GM19239 (cell line): Measurements from ENCODE around the gene RBBP4.
"Not testable (repeated sequence)": the region's sequence is repeated elsewhere in the genome, so short reads cannot be mapped to it uniquely, and the experiment has no call there.

Experiments
- DNase-seq: peaks from one replicate; pipeline ENCODE4 v3.0.0; 2011; ENCODE audit warnings: low spot score; ENCODE audit not compliant: insufficient read length
- FAIRE-seq: peaks from 2 replicates; lab custom pipeline; 2011; peaks lifted over from hg19 to GRCh38; lab: Jason Lieb, UNC

The RBBP4 gene

DNA sequence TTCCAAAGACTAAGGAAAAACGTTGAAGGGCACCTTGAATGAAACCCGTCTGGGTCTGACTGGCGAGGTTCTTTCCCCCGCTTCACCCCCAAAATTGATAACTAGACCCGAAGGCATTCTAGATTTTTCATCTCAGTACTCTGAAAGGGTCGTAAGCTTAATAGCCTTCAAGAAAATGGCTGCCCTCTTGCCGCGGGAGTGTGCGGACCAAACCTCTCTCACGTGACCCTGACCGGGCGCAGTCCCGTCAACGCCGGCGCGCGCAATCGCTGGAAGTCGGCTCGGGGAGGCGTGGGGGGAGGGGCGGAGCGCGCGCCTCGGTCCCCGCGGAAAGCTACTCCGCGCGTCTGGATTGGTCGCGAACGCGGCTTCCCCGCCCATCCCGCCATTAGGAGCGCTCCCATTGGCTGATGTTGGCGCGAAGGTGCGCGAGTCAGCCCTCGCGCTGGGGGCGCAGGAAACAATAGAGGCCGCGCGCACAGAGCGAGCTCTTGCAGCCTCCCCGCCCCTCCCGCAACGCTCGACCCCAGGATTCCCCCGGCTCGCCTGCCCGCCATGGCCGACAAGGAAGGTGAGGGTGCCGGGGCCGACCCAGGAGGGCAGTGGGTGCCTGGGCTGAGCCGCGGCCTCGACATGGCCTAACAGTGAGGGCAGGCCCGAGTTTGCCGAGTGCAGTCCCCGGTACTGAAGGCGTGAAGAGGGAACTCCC is at the start of gene RBBP4:
Gene RBBP4, plus strand, starts transcription at position 457 of the 709 bp plus-strand sequence. Its CDS starts 99 bp downstream, at position 556.
- FAIRE-seq = no peak
- DNase-seq = peak; percentile 81

DNA sequence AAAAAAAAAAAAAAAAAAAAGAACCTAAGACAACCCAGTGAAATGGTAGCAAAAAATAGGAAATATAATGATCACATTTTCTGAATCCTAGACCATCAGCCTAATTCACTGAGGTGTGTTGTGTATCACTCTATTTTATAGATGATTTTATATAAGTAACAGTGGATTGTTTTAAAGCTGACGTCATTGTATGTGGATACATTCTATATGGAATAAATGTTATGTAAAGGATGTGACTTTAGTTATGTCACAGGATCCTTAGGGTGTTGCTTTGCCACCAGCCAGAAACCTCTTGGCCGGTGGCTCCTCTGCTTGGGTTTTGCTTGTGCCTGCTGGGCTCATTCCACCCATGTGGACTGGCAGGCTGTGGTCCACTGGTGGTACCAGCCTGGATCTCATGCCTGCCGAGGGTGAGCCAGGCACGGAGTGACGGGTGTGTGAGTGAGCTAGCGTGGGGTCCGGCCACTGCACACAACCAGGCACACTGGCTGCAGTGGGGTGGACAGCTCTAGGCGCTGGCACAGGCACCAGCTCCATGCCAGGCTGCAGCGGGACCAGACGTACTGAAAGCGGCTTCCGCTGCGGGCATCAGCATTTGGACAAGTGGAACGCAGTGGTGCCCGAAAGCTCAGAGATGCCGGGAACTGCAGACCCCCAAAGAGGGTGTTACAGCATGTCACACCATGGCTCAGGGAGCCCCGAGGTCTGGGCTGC is 45.1 kb upstream of the RBBP4 start:
- FAIRE-seq = no peak
- no peak for DNase-seq

DNA sequence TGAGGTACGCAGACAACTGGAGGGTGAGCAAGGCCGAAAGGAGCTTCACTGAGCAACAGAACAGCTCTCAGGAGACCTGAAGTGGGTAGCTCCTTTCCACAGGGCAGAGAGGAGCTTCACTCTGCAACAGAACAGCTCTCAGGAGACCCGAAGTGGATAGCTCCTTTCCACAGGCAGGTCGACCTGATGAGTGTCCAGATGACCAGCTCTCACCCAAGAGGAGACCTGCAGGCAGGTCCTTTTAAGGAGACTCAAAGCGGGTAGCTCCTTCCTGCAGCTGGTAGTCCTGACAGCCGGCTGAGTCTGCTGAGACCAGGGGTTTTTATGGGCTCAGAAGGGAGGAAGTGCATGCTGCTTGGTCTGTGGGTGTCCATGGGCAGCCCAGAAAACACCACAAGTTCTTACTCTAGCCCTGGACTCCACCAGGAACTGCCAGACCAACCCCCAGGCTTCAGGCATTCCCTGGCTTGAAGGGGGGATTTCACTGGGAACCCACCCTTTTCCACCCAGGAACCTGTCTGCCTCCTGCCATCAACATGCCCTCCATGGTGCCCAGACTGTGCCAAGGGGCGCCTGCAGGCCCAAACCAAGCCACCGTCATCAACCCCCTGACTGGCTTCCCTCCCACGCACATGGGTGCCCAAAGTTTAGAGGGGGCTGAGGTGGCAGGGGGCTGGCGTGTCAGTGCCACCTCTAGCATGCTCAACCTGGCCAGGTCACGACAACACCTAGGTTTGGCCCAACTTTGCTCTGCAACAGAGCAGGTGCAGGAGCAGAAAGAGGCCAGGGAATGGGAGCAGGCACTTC is 44.2 kb upstream of the RBBP4 start:
- no peak for DNase-seq
- FAIRE-seq = no peak

DNA sequence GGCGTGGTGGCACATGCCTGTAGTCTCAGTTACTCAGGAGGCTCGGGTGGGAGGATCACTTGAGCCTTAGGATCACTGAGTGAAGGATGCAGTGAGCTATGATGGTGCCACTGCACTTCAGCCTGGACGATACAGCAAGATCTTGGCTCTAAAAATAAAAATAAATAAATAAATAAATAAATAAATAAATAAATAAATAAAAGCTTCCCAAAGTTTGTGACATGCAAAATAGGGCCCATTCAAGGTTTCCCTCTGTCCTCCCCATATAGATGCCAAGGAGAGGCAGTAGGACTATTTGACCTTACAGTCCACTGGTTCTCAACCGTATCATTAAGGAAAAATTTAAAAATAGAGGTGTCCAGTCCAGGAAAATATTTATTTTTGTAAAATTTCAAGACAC is 41.8 kb upstream of the RBBP4 start:
- no peak for FAIRE-seq
- no peak for DNase-seq

DNA sequence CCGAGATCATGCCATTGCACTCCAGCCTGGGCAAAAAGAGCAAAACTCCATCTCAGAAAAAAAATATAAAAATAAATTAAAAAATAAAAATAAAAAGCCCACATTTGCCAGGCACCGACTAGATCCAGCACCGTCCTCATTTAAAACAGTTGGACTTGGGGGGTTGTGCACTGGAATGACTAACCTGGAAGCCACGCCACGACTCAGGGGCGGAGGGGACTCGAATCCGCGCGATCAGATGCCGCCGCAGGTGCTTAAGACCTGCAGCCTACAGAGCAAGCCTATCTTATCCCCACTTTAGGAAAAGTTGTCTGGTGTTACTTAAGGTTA is 39.2 kb upstream of the RBBP4 start:
- DNase-seq (no peak), FAIRE-seq (no peak)

DNA sequence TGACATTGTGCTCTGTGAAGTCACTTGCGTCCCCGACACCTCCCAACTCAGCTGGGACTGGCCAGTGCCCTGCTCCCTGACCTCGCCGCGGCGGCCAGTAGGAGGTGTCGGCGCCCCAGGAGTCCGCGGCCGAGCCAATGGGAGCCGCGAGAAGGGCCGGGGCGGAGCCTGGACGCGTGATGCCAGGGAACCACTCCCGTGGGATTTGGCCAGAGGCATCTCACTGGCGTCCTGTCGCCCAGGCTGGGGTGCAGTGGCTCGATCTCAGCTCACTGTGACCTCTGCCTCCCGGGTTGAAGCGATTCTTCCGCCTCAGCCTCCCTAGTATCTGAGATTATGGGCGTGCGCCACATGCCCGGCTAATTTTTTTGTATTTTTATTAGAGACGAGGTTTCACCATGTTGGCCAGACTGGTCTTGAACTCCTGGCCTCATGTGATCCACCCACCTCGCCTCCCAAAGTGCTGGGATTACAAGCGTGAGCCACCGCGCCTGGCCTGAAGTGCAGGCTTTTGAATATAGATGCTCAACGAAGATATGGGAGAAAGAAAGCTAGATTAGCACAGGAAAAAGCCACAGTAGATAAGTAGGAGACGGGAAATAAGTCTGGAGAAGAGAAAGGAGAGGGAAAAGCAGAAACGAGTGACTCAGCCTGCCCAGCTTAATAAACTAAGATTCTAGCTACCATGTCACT is 38.7 kb upstream of the RBBP4 start:
- FAIRE-seq (peak; percentile 84), DNase-seq (peak; percentile 67)

DNA sequence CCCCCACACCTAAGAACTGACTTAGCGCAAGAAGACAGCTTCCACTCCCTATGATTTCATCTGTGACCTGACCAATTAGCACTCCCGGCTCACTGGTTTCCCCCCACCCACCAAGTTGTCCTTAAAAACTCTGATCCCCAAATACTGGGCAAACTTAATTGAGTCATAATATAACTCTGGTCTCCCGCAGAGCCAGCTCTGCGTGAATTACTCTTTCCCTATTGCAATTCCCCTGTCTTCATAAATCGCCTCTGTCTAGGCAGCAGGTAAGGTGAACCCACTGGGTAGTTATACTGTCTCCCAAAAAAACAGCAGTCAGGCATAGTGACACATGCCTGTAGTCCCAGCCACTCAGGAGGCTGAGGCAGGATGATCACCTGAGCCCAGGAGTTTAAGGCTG is 37.5 kb upstream of the RBBP4 start:
- no peak for FAIRE-seq

DNA sequence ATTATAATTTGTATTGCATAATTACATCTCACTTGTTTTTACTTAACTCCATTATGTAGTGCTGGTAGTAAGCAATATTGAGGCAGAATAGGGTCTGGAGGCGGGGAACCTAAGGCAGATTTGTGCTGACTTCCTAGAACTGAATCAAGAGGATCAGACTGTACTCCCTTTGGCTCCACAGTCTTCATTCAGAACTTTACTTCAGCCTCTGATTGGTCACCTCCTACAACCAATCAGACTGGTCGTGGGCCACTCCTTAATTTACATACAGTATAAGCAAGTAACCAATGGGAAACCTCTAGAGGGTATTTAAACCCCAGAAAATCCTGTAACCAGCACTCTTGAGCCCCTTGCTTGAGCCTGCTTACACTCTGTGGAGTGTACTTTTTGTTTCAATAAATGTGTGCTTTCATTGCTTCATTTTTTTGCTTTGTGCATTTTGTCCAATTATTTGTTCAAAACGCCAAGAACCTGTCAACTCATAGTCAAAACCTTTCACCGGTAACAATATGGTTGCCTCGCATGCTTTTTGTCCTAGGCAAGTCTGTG is 32.3 kb upstream of the RBBP4 start:
- FAIRE-seq (no peak), DNase-seq (no peak)

More for the DNA sequence above, 37.5 kb upstream of the RBBP4 start:
- DNase-seq = no peak

DNA sequence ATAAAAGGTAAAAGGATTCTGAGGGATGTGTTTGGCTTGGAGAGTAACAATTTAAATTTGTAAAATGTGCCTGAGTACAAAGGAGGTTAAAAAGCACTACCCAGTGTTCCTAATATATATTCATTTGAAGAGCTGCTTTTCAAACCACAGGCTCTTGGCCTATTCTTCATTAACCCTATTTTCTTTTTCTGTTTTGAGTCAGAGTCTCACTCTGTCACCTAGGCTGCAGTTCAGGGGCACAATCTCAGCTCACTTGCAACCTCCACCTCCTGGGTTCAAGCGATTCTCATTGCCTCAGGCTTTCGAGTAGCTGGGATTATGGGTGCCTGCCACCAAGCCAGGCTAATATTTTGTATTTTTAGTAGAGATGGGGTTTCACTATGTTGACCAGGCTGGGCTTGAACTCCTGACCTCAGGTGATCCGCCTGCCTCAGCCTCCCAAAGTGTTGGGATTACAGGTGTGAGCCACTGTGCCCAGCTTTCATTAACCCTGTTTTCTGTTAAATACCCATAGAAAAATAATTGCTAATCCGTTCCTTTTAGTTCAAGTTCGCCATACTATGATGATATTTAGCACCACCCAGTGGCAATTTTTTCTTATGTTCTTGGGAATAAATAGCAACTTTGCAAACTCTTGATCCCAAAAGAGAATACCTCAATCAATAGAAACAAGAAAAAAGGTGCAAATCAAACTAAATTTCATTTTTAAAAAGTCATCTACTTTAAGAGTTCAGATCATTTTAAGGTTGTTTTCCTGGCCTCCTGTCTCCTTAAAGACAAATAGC is 31.1 kb upstream of the RBBP4 start:
- FAIRE-seq (peak; percentile 80), DNase-seq (peak; percentile 21)

DNA sequence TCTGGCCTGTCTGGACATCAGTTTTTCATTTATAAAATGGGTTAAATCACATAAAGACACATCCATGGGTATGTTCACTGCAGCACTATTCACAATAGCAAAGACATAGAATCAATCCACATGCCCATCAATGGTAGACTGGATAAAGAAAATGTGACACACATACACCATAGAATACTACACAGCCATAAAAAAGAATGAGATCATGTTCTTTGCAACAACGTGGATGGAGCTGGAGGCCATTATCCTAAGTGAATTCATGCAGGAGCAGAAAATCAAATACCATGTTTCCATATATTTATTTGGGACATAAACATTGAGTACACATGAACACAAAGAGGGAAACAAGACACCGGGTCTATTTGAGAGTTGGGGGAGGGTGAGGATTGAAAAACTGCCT is 28.8 kb upstream of the RBBP4 start:
- FAIRE-seq (no peak), DNase-seq (no peak)

DNA sequence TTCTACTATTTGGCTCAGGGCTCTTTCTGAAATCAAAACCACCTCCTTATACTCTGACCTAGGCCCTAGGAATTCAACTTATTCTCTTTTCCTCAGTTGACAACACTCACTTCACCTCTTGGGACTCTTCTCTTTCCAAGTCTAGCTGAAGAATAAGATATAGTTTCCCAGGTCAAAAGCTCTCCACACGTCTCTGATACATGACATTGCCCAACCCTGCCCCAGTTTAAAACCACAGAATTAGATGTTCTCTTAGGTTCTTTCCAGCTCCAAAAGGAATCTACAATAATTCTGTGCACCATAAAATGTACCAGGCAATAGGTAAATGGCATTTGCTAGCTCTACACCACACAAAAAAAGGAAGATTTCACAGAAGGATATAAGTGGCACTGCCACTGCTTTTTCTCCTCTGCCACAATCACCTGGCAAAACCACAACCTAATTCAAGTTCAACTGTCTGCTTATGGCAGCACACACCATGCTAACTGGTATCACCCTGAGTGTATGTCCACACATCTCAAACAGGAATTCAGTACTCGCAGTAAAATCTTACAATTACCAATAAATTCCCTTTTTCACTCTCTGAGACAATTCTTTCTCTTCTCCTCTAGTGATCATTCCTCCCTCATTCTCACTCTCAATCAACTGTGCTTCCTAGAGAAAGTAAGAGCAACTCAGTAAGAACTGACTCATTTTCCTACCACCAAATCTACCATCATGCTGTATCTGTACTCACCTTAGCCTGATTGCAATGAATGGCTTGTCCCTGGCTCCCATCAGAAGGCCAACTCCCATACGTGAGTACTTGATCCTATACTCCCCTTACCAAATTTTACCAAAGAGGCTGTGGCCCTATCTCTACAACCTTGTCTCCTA is 28.0 kb upstream of the RBBP4 start:
- DNase-seq = no peak
- peak; percentile 11 for FAIRE-seq

DNA sequence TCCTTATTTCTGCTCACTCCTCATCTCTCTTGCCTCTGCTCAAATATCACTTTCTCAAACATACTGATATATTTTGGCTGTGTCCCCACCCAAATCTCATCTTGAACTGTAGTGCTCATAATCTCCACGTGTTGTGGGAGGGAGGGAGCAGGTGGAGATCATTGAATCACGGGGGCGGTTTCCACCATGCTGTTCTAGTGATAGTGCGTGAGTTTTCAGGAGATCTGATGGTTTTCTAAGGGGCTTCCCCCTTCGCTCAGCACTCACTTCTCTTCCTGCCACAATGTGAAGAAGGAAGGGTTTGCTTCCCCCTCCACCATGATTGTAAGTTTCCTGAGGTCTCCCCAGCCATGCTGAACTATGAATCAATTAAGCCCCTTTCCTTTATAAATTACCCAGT is 27.2 kb upstream of the RBBP4 start:
- peak; percentile 21 for FAIRE-seq

DNA sequence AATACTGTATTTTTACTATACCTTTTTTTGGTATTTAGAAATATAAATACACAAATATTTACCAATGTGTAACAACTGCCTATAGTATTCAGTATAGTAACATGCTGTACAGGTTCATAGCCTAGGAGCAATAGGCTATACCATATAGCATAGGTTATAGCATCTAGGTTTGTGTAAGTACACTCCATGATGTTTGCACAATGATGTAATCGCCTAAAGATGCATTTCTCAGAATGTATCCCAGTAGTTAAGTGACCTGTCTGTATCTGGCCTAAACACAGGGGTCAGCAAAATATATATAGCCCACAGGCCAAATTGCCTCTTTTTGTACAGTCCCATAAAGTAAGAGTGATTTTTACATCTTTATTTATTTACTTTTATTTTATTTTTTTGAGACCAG is 24.8 kb upstream of the RBBP4 start:
- no peak for DNase-seq
- FAIRE-seq = no peak

More for the DNA sequence above, 27.2 kb upstream of the RBBP4 start:
- DNase-seq = no peak

DNA sequence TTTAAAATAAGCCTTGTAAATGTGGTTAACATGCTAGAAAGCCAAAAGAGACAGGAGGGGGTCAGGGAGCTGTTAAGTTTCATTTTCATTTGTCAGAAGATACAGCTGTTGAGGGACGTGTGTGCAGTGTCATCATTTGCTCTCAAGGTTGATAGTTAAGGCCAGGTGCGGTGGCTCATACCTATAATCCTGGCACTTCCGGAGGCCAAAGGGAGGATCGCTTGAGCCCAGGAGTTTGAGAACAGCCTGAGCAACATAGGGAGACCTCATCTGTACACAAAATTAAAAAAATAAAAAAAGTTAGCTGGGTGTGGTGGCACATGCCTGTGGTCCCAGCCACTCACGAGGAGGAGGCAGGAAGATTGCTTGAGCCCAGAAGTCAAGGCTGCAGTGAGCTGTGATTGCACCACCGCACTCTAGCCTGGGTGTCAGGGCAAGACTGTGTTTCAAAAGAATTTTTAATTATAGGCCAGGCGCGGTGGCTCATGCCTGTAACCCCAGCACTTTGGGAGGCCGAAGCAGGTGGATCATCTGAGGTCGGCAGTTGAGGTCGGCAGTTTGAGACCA is 23.3 kb upstream of the RBBP4 start:
- DNase-seq (no peak), FAIRE-seq (peak; percentile 89)

DNA sequence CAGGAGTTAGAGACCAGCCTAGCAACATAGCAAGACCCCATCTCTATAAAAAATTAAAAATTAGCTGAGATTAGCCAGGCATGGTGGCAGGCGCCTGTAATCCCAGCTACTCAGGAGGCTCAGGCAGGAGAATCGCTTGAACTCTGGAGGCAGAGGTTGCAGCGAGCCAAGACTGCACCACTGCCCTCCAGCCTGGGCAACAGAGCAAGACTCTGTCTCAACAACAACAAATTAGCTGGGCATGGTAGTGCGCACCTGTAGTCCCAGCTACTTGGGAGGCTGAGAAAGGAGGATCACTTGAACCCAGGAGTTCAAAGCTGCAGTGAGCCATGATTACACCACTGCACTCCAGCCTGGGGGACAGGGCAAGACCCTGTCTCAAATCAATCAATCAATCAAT is 20.8 kb upstream of the RBBP4 start:
- DNase-seq, FAIRE-seq: not testable (repeated sequence)

DNA sequence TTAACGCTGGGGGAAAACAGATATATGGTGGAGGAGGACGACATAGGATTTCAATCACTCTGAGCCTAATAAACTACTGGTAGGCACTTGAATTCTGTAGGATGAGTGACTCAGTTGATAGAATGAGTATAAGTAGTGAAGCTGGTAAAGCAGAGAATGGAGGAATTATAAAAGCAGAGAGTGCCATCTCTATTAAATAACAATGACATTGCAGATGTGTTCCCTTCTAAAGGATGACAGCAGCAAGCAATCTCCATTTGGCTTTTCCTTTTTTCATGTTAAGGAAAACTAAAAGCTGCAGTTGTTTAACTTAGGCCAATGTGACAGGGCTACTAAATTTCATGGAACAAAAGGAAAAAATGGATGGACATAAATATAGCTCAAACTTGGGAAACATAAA is 18.2 kb upstream of the RBBP4 start:
- FAIRE-seq = no peak

DNA sequence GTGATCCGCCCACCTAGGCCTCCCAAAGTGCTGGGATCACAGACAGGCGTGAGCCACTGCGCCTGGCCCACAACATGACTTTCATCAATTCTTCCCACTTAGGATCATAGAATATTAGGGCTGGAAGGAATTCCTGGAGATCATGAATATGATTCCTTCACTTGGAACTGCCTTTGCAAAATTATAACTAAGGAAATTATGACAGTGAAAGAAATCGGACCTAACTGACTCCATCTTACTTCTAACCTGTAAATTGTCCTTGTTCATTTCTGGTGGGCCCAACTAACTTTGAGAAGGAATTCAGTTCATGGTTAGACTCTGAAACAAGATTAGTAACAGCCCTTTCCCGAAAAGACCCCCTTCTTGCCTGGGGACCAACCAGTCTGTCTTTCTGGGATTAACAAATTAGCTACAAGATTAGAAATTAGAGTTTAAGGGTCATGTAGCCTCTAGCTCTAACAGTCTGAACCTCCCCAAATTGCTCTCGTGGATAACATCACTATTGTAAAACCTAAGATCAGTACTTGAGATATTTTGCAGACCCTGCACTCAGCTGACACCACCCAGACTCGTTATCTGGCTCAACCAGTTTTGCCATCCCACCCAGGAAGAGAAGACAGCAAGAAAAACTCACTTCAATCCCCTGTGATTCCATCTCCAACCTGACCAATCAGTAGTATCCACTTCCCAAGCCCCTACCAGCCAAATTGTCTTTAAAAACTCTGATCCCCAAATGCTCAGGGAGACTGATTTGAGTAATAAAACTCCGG is 15.3 kb upstream of the RBBP4 start:
- no peak for FAIRE-seq
- no peak for DNase-seq

More for the DNA sequence above, 18.2 kb upstream of the RBBP4 start:
- no peak for DNase-seq
